Ascending aorta (tissue), 2 donors: Measurements from ENCODE around the gene ANKIB1. TPM values are rescaled to one million over a fixed set of nuclear protein-coding genes. Genes with fewer than 3 reads are reported as not detected.

Source experiments
- DNase-seq, 2 donors: peaks; one replicate each; pipeline ENCODE4 v3.0.0-alpha.2; 2019; ENCODE audit warnings: low spot score in 2 of 2
- H3K27ac ChIP-seq, 2 donors: fragments of 200-600 bp; sonication (generic); one replicate each; pipeline ENCODE4 v1.5.1; 2016 to 2017; ENCODE audit warnings: mild to moderate bottlenecking in 1 of 2
- H3K27me3 ChIP-seq: fragments of 200-600 bp; sonication (generic); one replicate; pipeline ENCODE4 v1.5.1; 2017
- H3K36me3 ChIP-seq, 2 donors: fragments of 200-600 bp; sonication (generic); one replicate each; pipeline ENCODE4 v1.5.1; 2016
- H3K4me1 ChIP-seq, 2 donors: fragments of 200-600 bp; sonication (generic); one replicate each; pipeline ENCODE4 v1.5.1; 2016 to 2017; ENCODE audit warnings: mild to moderate bottlenecking in 1 of 2
- H3K4me3 ChIP-seq, 2 donors: fragments of 200-600 bp; sonication (generic); one replicate each; pipeline ENCODE4 v1.5.1; 2016 to 2017; ENCODE audit warnings: mild to moderate bottlenecking in 1 of 2
- H3K9me3 ChIP-seq, 2 donors: fragments of 200-600 bp; sonication (generic); one replicate each; pipeline ENCODE4 v1.5.1; 2016
- intact Hi-C: fragments of 100-400 bp; cut with DNase I; formaldehyde crosslinking; loops from one replicate; pipeline ENCODE4 v1.15.1; 2023
- total RNA-seq: library from RNA; depleted of rRNA; stranded (reverse); fragments of >200 nt; gene quantifications from one replicate; pipeline ENCODE4 v1.1.0, GENCODE V29; 2016
- TF ChIP-seq, protein P1 (sequence below), 3 experiments: fragments of 200-600 bp in 2 of 3; fragments of 450-650 bp in 1 of 3; sonication (generic) in 2 of 3; IDR thresholded peaks; one replicate each; pipeline ENCODE4 v1.5.1; 2016 to 2019; ENCODE audit warnings: antibody characterized with exemption in 3 of 3, mild to moderate bottlenecking in 1 of 3, moderate library complexity in 1 of 3

Gene ANKIB1
- total RNA-seq, 1 donor from 2014 or later, result 27.4 TPM

GRCh38 chr7:92336662-92337340 lies 91.0 kb downstream of the ANKIB1 start:
- Histone ChIP-seq H3K4me1 (no peaks in the 10 kb centered on the region), H3K27me3 (no peaks in the 10 kb centered on the region), H3K9me3 (no peaks in the 10 kb centered on the region), H3K4me3 (no peak overlapping the region), H3K36me3 (peaks cover 0 to 10% of the 10 kb centered on the region in 2 donors), H3K27ac (no peak overlapping the region)
- no peak for DNase-seq
- TF ChIP-seq, protein P1, sequence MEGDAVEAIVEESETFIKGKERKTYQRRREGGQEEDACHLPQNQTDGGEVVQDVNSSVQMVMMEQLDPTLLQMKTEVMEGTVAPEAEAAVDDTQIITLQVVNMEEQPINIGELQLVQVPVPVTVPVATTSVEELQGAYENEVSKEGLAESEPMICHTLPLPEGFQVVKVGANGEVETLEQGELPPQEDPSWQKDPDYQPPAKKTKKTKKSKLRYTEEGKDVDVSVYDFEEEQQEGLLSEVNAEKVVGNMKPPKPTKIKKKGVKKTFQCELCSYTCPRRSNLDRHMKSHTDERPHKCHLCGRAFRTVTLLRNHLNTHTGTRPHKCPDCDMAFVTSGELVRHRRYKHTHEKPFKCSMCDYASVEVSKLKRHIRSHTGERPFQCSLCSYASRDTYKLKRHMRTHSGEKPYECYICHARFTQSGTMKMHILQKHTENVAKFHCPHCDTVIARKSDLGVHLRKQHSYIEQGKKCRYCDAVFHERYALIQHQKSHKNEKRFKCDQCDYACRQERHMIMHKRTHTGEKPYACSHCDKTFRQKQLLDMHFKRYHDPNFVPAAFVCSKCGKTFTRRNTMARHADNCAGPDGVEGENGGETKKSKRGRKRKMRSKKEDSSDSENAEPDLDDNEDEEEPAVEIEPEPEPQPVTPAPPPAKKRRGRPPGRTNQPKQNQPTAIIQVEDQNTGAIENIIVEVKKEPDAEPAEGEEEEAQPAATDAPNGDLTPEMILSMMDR (IDR thresholded peaks at IDR 0.05), result no peak
- intact Hi-C loops, result no loop called here

- H3K4me1 ChIP-seq, result no peaks in the 10 kb centered on the region
- H3K27ac ChIP-seq, result no peak overlapping the region
- DNase-seq, result no peak
- intact Hi-C loops, result no loop called here
- H3K27me3 ChIP-seq, result no peaks in the 10 kb centered on the region
- no peaks in the 10 kb centered on the region for H3K9me3 ChIP-seq
- H3K36me3 ChIP-seq, result peaks cover 0 to 21% of the 10 kb centered on the region in 2 donors
- TF ChIP-seq, protein P1 (IDR thresholded peaks at IDR 0.05), result no peak
- no peak overlapping the region for H3K4me3 ChIP-seq
Observed at GRCh38 chr7:92340016-92340415, 94.2 kb downstream of the ANKIB1 start.

- no peaks in the 10 kb centered on the region for H3K4me1 ChIP-seq
- H3K27ac ChIP-seq, result no peak overlapping the region
- no peaks in the 10 kb centered on the region for H3K27me3 ChIP-seq
- TF ChIP-seq, protein P1 (IDR thresholded peaks at IDR 0.05), result no peak
- intact Hi-C loops, result no loop called here
- no peak for DNase-seq
- H3K9me3 ChIP-seq, result no peaks in the 10 kb centered on the region
- H3K36me3 ChIP-seq, result peaks cover 4 to 27% of the 10 kb centered on the region in 2 donors
- no peak overlapping the region for H3K4me3 ChIP-seq
Observed at GRCh38 chr7:92343714-92344113, 97.9 kb downstream of the ANKIB1 start.

DNA sequence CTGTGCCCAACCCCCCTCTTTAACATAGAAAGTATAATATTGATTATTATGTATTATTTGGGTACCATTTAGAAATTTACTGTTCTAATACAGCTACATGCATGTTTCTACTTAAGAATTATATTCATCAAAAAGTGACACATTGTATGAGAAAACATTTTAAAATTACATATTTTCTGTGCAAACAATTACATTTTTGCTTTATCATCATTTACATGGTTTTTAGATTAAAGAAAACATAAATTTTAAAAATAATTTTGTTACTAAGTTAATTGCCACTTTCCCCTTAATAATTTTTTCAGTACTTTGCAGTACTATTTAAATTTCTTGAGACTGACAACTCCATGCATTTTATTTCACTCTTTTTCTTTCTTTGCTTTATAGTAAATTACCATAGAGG lies 106.2 kb downstream of the ANKIB1 start:
- intact Hi-C loops, result no loop called here
- no peaks in the 10 kb centered on the region for H3K4me1 ChIP-seq
- peaks cover 16 to 32% of the 10 kb centered on the region in 2 donors for H3K36me3 ChIP-seq
- no peak overlapping the region for H3K27ac ChIP-seq
- H3K4me3 ChIP-seq, result no peak overlapping the region
- H3K9me3 ChIP-seq, result no peaks in the 10 kb centered on the region
- DNase-seq, result no peak
- TF ChIP-seq, protein P1 (IDR thresholded peaks at IDR 0.05), result no peak
- no peaks in the 10 kb centered on the region for H3K27me3 ChIP-seq

- Histone ChIP-seq H3K27ac (no peak overlapping the region), H3K9me3 (no peaks in the 10 kb centered on the region), H3K4me3 (no peak overlapping the region), H3K27me3 (no peaks in the 10 kb centered on the region), H3K36me3 (peaks cover 12 to 31% of the 10 kb centered on the region in 2 donors), H3K4me1 (no peaks in the 10 kb centered on the region)
- DNase-seq, result no peak
- TF ChIP-seq, protein P1 (IDR thresholded peaks at IDR 0.05), result no peak
- intact Hi-C loops, result no loop called here
Observed at GRCh38 chr7:92354214-92354613, 108.4 kb downstream of the ANKIB1 start.
